Measurements from ENCODE around the gene PKP4. TPM values are rescaled to one million over a fixed set of nuclear protein-coding genes. Genes with fewer than 3 reads are reported as not detected.
A peak's percentile ranks its signal among the peaks of the same experiment; 100 is the strongest.

PKP4 gene
- total and polyA plus RNA-seq, 2 donors from 2014 or later: 120 to 243 TPM

DNA sequence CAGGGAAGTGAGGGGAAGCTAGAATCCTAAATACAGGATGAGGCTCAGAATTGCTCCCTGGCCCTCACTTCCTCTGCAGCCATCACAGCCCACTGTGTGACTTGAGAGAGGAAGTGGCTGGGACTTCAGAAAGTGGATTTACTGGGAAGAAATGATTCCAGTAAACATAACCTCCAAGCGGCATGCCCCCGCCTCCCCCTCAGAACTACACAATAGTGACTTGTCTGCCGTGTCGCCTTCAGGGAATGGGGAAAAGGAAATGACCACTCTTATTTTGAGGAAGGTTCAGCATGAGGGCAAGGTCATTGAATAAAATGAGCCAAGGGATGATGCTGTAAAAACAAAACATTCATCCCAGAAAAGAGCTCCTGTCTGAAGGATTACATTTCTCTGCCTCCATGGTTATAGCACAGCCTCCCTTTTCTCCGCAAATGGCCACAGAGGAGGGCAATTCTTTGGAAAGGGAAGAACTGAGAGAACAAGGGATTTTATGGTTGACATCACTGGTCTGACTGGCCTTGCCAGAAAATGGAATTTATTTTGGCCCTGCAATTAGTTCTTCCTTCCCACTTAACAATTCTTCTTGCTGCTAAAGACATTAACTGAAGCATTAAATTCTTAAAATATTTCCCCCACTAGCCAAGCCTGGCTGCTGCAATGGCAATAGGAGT lies 259.5 kb downstream of the PKP4 start:
- Histone ChIP-seq H3K27ac (ENCODE audit: low read depth in 2 of 2, low read length in 2 of 2) (peak overlapping the region; percentile 4 to 65), H3K9ac (ENCODE audit: low read length in 3 of 3) (peak overlapping the region in 1 of 3 donors; percentile 42), H3K36me3 (ENCODE audit: control insufficient read depth in 2 of 3, insufficient read depth in 3 of 3, low read length in 3 of 3) (no peaks in the 10 kb centered on the region), H3K27me3 (ENCODE audit: control insufficient read depth, insufficient read depth, low read length) (no peaks in the 10 kb centered on the region), H3K4me1 (ENCODE audit: control insufficient read depth in 2 of 3, insufficient read depth in 2 of 3, low read depth in 1 of 3, low read length in 3 of 3) (peaks cover 0 to 6% (median 0%) of the 10 kb centered on the region in 3 donors), H3K4me3 (ENCODE audit: low read length in 3 of 3) (no peak overlapping the region), H3K9me3 (ENCODE audit: control insufficient read depth in 2 of 3, insufficient read depth in 1 of 3, low read length in 3 of 3) (no peaks in the 10 kb centered on the region)
- TF ChIP-seq, protein P1, sequence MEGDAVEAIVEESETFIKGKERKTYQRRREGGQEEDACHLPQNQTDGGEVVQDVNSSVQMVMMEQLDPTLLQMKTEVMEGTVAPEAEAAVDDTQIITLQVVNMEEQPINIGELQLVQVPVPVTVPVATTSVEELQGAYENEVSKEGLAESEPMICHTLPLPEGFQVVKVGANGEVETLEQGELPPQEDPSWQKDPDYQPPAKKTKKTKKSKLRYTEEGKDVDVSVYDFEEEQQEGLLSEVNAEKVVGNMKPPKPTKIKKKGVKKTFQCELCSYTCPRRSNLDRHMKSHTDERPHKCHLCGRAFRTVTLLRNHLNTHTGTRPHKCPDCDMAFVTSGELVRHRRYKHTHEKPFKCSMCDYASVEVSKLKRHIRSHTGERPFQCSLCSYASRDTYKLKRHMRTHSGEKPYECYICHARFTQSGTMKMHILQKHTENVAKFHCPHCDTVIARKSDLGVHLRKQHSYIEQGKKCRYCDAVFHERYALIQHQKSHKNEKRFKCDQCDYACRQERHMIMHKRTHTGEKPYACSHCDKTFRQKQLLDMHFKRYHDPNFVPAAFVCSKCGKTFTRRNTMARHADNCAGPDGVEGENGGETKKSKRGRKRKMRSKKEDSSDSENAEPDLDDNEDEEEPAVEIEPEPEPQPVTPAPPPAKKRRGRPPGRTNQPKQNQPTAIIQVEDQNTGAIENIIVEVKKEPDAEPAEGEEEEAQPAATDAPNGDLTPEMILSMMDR (IDR thresholded peaks at IDR 0.05; ENCODE audit: borderline replicate concordance, extremely low read depth, insufficient read depth): no peak
- DNase-seq (peak in 2 of 5 donors; percentile 47 to 76), FAIRE-seq (no peak)
- intact Hi-C loops (cut with DNase I): no loop called here

DNA sequence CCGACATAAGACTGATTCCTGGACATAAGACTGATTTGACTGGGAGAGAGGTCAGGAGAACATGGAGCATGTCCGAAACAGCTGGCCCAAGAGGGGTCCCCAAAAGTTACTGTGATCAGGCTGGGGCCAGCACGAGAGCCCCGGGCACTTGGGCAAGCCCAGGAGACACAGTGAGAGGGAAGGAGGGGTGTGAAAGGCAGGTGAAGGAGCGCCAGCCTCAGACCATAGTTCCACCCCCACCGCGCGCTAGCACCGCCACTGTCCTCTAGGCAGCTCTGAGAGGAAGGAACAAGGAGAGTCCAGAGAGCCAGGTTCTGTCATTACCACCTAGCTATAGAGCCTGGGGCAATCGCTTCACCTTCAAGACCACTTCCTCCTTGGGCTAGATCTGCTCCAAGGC lies 260.2 kb downstream of the PKP4 start:
- Histone ChIP-seq H3K27me3 (ENCODE audit: control insufficient read depth, insufficient read depth, low read length) (no peaks in the 10 kb centered on the region), H3K9ac (ENCODE audit: low read length in 3 of 3) (peak overlapping the region in 1 of 3 donors; percentile 42), H3K9me3 (ENCODE audit: control insufficient read depth in 2 of 3, insufficient read depth in 1 of 3, low read length in 3 of 3) (no peaks in the 10 kb centered on the region), H3K4me1 (ENCODE audit: control insufficient read depth in 2 of 3, insufficient read depth in 2 of 3, low read depth in 1 of 3, low read length in 3 of 3) (peaks cover 0 to 6% (median 0%) of the 10 kb centered on the region in 3 donors), H3K36me3 (ENCODE audit: control insufficient read depth in 2 of 3, insufficient read depth in 3 of 3, low read length in 3 of 3) (no peaks in the 10 kb centered on the region), H3K27ac (ENCODE audit: low read depth in 2 of 2, low read length in 2 of 2) (peak overlapping the region; percentile 4 to 65), H3K4me3 (ENCODE audit: low read length in 3 of 3) (no peak overlapping the region)
- no peak for DNase-seq
- TF ChIP-seq, protein P1 (IDR thresholded peaks at IDR 0.05; ENCODE audit: borderline replicate concordance, extremely low read depth, insufficient read depth): no peak
- intact Hi-C loops (cut with DNase I): no loop called here
- no peak for FAIRE-seq

DNA sequence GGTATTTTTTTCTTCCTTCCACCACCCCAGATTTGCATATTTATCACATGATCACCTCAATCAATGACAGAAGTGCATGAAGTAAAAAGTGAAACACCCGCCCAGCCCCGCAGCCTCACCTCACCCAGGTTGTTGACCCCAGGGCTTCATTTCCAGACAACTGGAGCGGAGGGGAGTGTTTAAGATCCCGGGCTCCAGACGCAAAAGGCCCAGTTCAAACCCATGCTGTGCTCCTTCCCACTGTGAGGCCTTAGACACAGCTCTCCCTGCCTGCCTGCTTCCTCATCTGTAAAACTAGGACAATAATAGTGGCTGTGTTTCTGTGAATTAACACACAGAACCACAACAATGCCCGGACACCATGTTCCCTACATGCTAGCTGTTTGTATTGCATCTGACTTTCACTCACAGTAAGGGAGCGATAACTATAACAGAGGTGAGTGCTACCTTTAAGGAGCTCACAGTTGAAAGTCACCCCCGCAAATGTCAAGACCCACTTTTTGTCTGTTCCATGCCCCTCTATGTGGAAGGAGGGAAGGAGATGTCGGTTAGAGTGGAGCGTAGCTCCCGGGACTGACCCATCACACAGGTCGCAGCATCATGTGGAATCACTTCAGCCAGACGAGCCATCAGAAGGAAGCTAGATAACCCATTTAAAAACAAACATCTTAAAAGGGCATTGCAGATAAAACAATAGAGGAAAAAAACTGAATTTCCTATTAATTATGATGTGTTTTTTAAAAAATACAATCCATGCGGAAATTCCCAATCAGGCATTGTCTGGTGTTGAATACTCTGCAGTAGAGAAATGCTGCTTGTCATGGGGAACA lies 260.8 kb downstream of the PKP4 start:
- Histone ChIP-seq H3K27ac (ENCODE audit: low read depth in 2 of 2, low read length in 2 of 2) (peak overlapping the region; percentile 18 to 55), H3K9me3 (ENCODE audit: control insufficient read depth in 2 of 3, insufficient read depth in 1 of 3, low read length in 3 of 3) (no peaks in the 10 kb centered on the region), H3K4me3 (ENCODE audit: low read length in 3 of 3) (no peak overlapping the region), H3K27me3 (ENCODE audit: control insufficient read depth, insufficient read depth, low read length) (no peaks in the 10 kb centered on the region), H3K4me1 (ENCODE audit: control insufficient read depth in 2 of 3, insufficient read depth in 2 of 3, low read depth in 1 of 3, low read length in 3 of 3) (peaks cover 0 to 9% (median 0%) of the 10 kb centered on the region in 3 donors), H3K36me3 (ENCODE audit: control insufficient read depth in 2 of 3, insufficient read depth in 3 of 3, low read length in 3 of 3) (no peaks in the 10 kb centered on the region), H3K9ac (ENCODE audit: low read length in 3 of 3) (no peak overlapping the region)
- TF ChIP-seq, protein P1 (IDR thresholded peaks at IDR 0.05; ENCODE audit: borderline replicate concordance, extremely low read depth, insufficient read depth): no peak
- intact Hi-C loops (cut with DNase I): no loop called here
- DNase-seq (no peak), FAIRE-seq (no peak)
